ENCODE data around the gene SAMD4A.

SAMD4A gene

GRCh38 chr14:54632452-54632851 is 65.5 kb downstream of the SAMD4A start:
- DNase-seq (ENCODE audit: low read depth): no peak

DNA sequence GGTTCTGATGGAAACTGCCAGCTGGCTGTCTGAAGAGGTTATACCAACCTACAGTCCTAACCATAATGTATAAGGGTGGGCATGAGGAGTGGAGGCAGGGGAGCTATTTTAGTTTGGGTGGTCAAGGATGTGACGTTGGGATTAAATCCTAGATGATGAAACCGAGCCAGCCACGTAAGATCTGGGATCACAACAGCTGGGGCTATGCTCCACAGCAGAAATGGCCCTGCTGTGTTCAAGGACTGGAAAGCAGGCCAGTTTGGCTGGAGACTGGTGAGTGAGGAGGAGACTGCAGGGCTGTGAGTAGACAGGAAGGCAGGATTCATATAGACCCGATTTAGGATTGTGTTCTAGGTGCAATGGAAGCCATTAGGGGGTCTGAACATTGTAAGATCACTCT is 66.1 kb downstream of the SAMD4A start:
- no peak for DNase-seq (ENCODE audit: low read depth)

DNA sequence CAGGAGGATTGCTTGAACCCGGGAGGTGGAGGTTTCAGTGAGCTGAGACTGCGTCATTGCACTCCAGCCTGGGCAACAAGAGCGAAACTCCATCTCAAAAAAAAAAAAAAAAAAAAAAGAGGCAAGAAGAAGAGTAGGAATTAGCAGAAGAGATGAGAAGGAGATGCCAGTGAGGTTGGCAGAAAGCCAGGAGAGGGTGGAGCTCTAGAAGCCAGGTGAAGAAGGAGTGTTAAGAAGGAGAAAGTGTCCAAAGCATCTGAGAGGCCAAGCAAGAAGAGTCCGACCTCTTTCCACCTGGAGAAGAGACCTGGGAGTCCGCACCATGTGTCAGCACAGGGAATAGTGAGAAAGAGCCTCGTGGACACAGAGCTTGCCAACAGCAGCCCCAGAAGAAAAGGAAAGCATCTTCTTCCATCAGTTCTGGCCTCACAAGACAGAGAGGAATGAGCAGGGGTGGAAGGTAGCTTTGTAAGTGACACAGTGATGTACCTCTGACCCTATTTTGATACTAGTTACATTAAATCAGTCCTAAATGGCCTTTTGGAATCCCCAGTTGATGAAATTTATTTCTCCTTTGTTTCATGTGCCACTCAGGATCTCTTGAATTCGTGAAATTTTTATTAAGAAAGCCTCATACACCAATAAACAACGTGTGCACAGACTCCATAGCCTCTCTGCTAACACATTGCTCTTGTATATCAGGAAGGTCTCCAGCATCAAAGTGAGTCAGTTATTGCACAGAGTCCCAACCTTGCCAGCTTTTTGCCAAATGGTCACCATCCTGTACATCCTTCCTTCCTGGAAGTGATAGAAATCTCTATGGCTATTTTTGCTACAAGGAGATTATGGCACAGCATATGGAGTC is 70.6 kb downstream of the SAMD4A start:
- no peak for DNase-seq (ENCODE audit: low read depth)

DNA sequence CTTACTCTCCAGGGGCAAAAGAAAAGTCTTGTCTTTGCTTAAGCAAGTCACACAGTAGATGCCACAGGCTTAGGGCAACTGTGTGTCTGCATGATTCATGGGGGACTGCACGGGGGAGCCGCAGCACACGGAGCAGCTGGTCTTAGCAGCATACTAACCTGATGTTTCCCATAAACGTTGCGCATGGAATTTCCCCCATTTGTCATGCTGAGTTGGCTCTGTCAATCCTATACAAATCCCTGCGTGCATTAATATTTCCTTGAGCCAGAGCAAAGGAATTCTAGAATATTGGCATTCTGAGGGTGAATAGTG is 71.2 kb downstream of the SAMD4A start:
- DNase-seq (ENCODE audit: low read depth): no peak

DNA sequence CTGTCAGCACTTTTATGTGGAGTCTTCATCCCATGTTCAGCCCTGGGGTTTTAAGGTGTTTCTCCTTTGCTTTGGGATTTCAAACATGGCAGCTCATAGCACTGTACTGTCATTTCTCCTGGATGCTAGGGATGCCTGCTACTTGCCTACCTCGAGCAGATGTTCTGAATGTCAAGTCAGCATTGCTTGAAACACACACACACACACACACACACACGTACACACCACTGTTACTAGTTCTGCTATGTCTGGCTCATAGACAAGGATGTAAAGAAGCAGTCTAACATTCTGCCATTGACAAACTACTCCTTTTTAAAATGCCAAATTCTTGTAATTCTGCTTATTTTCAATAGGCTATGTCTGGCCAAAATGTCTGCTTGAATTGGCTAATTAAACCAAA is 72.7 kb downstream of the SAMD4A start:
- no peak for DNase-seq (ENCODE audit: low read depth)

- DNase-seq (ENCODE audit: low read depth): no peak
Observed at GRCh38 chr14:54640506-54640905, 73.6 kb downstream of the SAMD4A start.

DNA sequence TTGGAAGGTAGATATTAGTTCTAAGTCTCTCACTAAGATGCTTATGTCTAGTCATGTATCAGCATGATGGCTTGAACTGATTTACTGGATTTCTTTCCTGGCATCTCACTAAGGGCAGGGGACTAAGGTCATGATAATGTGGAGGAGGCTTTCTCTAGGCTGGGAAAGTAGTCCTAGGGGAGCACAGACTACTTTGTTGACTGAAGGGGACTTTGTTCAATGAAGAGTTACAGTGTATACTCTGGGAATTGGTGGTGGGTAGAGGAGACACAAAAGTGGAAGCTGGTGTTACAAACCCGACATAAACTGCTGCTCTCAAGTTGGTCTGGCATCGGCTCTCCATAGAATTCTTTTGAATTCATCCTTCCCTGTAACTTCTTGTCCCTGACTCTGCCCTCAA is 75.2 kb downstream of the SAMD4A start:
- no peak for DNase-seq (ENCODE audit: low read depth)

- no peak for DNase-seq (ENCODE audit: low read depth)
Observed at GRCh38 chr14:54642801-54643695, 76.1 kb downstream of the SAMD4A start.

DNA sequence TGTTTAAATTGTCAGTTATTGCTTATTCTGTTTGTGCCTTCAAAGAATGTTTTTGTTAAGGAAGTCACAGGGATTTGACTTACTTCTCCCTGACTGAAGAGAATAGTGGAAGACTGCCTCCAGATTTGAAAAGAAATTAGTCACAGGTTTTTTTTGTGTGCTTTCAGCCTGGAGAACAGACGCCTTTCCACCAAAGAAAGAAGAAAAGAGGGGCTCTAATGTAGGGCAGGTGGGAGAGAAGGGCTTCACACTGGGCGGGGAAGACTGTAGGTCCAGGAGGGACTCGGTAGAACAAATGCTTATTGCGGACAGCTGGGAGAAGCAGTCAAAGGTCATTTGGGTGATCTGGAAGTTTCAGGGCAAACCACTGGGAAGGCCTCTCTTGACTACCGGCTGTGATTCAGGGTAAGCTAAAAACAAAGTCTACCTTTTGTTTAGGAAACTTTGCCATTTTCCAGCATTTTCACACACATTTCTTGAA is 76.8 kb downstream of the SAMD4A start:
- no peak for DNase-seq (ENCODE audit: low read depth)

DNA sequence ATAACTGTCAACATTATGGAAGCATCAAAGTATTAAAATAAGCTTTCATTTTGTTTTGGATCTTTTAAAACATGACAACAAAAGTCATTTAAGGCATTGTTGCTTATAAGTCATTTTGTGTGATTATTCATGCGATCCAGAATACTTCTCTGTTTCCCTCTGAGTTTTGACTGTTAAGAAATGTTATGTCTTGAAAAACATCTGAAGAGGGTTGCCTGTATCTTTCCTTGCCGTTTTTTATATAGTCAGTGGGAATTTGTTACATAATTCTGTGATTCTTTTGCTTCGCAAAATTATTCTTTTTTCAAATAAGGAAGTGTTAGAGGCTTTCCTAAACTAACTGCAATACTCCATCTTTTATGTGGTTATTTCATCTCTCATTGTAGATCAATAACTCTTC is 78.7 kb downstream of the SAMD4A start:
- no peak for DNase-seq (ENCODE audit: low read depth)

DNA sequence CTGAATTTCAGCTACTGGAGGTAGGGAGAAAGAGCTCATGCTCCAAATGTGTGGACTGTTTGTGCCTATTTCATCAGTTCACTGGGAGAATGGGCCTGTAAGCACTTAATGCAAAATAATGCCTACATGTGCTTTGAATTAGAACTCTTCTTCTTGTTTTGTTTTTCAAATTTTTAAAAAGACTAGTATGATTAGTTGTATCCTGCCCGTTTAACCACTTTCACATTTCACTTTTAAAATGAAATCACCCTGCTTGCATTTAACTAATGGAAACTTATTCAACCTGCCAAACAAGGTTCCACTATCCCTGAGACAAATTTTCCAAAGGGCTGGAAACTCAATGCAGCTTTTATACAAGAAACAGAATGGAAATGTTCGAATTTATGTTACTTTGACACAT is 79.7 kb downstream of the SAMD4A start:
- no peak for DNase-seq (ENCODE audit: low read depth)

DNA sequence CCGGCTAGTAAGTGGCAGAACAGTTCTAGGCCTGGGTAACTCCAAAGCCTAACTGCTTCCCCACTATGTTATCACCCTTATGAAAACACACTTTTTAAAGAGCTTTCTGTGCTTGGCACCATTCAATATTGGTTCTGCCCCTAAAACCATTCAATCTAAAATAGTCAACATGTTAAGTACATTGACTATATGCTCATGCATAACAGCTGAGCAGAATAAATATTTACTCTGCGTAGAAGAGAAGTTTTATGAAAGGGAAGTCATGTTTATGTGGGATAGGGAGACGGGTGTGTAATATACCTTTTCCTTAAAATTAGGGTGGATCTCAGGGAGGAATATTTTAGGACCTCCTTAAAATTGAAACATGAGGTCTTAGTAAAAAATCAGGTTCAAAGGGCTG is 80.5 kb downstream of the SAMD4A start:
- DNase-seq (ENCODE audit: low read depth): no peak

DNA sequence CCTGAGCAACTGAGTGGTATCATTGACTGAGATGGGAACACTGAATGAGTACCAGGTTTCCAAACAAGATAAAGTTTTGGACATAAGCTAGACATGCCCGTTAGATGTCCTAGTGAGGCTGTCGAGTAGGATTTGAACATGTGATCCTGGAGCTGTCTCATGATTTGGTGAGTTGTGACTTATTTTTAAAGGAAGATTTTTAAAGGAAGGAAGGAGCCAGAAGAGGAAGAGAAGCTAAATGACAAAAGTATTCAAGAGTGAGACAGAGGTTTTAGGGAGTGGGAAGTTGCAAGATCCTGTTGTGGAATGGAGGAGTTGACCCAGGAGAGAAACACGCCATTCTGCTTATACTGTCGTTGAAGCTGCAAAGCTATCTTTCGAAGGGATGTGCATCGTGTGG is 82.1 kb downstream of the SAMD4A start:
- no peak for DNase-seq (ENCODE audit: low read depth)

DNA sequence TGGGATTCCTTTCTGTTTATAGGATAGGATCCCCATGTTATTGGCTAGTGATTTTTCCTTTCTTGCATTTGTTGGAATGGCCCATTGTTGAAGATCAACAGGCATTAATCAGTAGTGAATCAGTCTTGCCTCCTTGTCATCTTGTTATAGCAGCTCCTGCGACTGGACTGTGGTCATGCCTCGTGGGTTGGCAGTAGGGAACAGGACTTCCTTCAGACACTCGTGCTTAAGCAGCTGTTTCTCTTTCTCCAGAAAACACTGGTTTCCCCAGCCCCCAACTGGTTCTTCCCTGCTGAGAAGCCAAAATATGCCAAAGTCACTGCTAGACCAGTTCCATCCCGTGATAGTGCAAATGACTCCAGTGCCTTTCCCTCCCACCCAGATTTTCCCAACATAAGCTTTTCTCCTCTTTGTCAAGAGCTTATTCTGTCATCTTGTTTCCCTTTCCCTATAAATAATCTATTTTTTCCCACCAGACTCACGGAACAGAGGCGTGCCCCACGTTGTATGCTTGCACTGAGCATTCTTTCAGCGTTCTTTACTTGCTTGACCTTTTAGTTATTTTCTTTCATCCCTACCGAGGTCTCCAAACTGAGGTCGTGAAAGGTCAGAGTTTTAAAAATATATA is 83.5 kb downstream of the SAMD4A start:
- no peak for DNase-seq (ENCODE audit: low read depth)

GRCh38 chr14:54650959-54651351 is 84.0 kb downstream of the SAMD4A start:
- DNase-seq (ENCODE audit: low read depth): no peak

DNA sequence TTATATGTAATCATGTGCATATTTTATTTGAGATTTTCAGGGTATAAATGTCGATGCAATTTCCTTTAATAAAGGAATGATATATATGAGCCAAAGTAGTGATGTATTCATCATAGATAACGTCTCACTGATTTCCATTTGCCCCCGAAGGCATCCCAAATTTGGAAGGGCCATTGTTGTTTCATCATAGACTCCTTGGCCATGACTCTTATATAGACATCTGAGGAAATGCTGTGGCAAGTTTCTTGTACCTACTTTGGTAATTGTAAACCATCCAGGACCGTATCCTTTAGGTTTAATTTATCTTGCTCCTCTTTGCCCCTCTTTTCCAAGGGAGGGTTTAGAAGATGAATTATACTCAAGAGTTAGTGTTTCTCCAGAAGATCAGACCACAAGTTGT is 84.7 kb downstream of the SAMD4A start:
- no peak for DNase-seq (ENCODE audit: low read depth)

GRCh38 chr14:54652188-54652587 is 85.3 kb downstream of the SAMD4A start:
- no peak for DNase-seq (ENCODE audit: low read depth)

GRCh38 chr14:54652605-54653052 is 85.7 kb downstream of the SAMD4A start:
- DNase-seq (ENCODE audit: low read depth): no peak

DNA sequence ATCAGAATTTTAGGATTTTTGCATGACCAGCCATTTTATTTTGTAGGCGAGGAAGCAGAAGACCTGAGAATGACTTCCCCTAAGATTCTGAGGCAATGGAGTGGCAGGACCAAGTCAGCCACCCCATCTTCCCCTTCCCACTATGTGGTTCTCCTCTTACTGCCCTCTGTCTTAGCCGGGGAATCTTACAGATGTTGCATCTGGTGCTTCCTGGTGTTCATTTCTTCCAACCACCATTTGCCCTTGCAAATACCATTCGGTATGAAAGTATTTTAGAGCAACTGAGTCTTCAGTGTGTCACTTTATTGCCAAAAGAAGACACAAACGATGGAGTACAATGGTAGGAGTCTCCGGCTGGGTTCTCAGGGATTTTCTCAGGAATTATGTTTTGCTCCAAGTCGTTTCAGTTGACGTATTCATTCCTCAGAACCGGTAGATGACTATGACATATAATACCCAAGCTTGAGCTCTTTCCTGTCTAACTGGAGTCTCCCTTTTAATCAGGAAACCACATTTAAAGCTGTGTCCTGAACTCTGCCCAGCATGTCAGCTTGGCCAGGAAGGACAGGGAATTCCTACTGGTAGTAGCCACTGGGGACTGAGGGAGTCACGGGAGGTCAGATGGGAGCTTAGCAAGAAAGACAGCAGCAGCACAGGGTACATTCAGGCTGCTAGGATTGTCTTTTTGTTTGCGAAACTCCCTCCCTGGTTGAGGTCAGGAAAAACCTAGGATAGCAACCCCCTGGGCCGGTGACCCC is 87.0 kb downstream of the SAMD4A start:
- no peak for DNase-seq (ENCODE audit: low read depth)

GRCh38 chr14:54654605-54655004 is 87.7 kb downstream of the SAMD4A start:
- DNase-seq (ENCODE audit: low read depth): no peak

DNA sequence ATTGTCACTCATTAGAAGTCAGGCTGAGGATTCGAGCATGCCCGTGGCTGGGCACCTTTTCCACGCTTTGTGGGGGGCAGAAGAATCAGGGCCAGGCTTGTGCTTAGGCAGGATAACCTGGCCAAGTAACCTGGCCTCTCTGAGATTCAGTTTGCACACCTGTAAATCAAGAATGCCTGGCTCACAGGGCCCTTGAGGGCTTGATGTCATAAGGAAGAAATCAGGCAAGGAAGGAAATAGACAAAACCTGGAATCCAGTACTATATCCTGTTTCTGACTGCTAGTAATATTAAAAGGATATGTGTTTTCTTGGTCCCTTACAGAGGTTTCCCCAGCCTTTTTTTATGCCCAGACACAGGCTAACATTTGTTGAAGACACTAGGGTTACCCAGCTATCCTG is 91.9 kb downstream of the SAMD4A start:
- DNase-seq (ENCODE audit: low read depth): no peak

- DNase-seq (ENCODE audit: low read depth): no peak
Observed at GRCh38 chr14:54659365-54659764, 92.4 kb downstream of the SAMD4A start.

Measured in stimulated activated CD8-positive, alpha-beta memory T cell treated with anti-CD3 and anti-CD28 coated beads, Interleukin-15, amount 100 ng/mL, for 24 hours (primary cell).